Stimulated activated CD4-positive, alpha-beta T cell treated with anti-CD3 and anti-CD28 coated beads, TNF-alpha, amount 100 ng/mL, for 24 hours (primary cell): ENCODE results near the gene CEP95.

Experiments
- DNase-seq, 3 experiments: peaks; one replicate each; pipeline ENCODE4 v3.0.0-alpha.2; 2020; ENCODE audit warnings: low read depth in 3 of 3

Gene CEP95

DNA sequence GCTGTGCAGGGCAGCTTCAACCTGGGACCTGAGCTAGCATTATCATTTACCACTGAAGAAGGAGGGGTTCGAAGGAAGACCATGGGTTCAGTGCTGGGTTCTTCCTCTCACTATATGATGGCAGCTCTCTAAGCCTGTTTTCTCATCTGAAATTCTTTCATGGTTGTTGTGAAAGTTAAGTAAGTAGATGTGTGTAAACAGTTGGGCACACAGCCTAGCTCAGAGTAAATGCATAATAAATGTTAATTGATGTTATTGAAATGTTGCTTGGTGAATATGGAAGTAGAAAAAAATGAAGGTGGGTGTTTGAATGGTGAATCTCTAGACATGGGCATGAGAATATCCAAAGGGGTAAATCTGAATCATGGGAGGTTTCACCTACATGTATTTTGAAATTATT lies 9.1 kb downstream of the CEP95 start:
- no peak for DNase-seq

GRCh38 chr17:64519601-64520000 lies 12.8 kb downstream of the CEP95 start:
- DNase-seq: no peak

DNA sequence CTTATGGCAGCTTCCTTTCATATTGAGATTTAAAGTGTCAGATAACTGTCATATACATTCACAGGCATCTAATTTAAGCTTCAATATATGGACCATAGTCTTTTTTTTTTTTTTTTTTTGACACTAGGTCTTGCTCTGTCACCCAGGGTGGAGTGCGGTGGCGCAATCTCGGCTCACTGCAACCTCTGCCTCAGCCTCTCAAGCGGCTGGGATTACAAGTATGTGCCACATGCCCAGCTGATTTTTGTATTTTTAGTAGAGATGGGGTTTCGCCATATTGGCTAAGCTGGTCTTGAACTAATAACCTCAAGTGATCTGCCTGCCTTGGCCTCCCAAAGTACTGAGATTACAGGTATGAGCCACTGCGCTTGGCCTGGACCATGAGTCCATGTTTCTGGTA lies 13.6 kb downstream of the CEP95 start:
- DNase-seq: no peak

- DNase-seq: no peak
Observed at GRCh38 chr17:64527914-64528313, 21.1 kb downstream of the CEP95 start.

GRCh38 chr17:64529221-64529620 lies 22.4 kb downstream of the CEP95 start:
- DNase-seq: no peak

- no peak for DNase-seq
Observed at GRCh38 chr17:64531955-64532371, 25.2 kb downstream of the CEP95 start.

DNA sequence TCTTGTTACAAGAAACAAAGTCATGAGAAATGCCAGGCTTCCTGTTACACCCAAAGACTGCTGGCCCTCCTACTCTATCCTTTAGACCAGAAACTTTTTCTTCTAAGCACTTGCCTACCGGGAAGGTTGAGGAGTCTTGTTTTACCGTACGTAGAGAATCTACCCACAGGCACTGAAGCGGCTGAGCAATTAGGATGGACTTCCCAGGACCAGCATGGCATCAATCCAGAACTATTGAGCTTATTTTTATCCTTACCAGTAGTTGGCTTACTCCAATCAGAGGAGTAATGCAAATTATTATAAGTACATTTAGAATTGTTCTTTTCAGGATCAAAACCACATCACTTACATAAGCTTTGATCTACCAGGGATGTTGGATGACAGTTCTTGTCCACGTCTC lies 25.6 kb downstream of the CEP95 start:
- DNase-seq: no peak

DNA sequence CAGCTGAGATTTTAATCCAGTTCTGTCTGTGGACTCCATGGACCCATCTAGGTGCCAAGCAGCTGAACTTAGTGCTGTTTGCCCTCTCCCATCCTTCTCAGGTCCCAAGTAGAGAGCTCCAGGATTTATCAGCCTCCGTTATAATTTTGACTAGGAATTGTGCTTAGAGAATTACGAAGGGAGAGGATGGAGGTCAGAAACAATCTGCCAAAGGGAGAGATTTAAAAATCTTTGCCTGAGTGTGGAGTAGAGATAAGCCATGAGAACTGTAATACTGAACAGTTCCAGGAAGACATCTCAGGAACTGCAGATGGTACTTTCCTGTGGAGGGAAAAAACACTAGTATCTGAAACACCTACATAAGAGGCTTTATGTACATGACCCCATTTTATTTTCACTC lies 27.0 kb downstream of the CEP95 start:
- no peak for DNase-seq

DNA sequence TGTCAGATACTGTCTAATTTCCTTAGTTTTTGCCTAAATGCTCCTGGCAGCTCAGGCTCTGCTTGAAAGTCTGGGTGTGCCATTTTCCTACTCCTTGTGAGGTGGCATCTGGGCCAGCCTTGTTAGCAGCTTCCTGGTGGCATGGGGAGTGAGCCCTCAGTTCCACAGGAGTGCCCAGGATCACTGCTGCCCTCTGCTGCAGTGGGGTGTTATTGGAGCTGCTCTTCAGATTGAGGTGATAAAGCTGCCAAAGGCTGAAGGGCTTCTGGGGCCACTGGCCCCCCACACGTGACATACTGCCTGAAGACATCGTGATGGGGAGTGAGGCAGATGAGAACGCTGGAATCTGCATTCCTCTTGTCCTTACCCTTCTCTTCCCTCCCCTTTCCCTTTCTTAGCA lies 27.4 kb downstream of the CEP95 start:
- no peak for DNase-seq

GRCh38 chr17:64535357-64535756 lies 28.6 kb downstream of the CEP95 start:
- no peak for DNase-seq

- no peak for DNase-seq
Observed at GRCh38 chr17:64536913-64537312, 30.1 kb downstream of the CEP95 start.

DNA sequence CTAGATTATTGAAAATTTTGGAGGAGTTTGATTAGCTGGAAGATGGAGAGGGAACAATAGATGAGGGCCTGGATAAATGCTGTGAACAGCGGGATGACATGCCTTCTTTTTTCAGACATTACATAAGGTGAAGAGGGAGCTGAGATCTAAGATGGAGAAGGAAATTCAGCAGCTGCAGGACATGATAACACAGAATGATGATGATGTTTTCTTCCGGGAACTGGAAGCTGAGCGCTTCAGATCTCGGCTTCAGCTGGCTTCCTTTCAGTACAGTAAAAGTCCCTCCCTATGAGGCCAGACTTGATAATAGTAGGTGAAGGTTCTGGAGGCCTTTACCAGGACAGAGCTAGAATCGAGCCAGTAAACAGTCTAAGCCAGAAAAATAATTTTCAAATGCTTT lies 30.7 kb downstream of the CEP95 start:
- DNase-seq: no peak

- no peak for DNase-seq
Observed at GRCh38 chr17:64538508-64539130, 31.8 kb downstream of the CEP95 start.

DNA sequence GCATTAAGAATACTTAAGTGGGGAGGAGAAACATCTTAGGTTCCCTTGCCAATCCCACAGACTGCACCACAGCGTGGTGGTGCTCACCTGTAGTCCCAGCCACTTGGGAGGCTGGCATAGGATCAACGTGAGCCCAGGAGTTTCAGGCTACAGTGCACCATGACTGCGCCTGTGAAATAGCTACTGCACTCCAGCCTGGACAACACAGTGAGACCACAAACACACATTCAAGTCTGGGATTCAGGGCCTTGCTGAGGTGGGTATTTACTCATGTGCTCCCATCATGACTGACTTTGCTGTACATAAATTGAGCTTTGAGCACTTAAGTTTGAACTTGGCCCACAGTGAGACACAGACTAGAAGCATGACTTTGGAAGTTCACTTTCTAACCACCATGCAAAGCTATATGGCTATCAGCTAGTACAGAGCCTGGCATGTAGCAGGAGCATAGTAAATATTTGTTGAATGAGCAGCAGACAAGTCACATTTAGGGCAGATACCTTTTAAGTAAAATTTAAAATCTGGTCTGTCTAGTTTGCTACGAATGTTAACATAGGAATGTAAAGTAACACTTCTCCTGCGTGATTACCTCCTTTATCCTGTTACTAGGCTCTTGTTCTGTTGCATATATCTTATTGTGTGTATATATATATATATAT lies 33.5 kb downstream of the CEP95 start:
- DNase-seq: no peak

DNA sequence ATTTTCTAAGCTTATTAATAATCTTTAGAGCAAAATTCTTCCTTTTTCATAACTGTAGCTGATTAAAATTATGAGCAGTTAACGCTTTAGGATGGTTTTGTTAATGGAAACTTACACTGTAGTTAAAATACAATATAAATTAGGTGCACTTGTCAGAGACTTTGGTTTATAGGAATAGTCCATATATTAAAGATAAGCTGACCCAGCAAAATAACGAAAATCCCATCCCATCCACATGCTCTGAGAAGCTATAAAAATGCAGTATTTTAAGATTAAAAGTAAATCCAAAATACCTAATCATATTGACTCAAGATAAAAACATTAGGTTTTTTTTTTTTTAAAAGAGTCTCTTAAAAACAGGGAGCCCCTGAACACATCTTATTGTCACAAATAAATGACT lies 38.0 kb downstream of the CEP95 start:
- DNase-seq: no peak

DNA sequence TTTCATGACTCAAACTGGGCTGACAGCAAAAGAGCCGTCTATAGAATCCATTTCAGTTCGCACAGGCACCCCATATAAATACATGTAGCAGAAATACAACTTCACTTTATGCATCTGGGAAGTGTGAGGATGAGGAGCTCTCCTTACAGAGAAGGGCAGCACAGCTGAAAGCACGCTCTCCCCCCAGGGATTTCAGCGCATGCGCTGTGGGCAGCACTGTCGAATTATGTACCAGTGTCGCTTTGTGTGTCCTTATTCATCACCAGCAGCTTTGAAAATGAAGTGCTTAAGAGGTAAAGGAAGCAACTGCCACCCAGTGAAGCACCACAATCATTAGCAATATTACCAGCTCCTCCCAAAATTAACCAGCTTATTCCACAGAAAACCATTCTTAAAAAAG lies 39.9 kb downstream of the CEP95 start:
- DNase-seq: no peak

DNA sequence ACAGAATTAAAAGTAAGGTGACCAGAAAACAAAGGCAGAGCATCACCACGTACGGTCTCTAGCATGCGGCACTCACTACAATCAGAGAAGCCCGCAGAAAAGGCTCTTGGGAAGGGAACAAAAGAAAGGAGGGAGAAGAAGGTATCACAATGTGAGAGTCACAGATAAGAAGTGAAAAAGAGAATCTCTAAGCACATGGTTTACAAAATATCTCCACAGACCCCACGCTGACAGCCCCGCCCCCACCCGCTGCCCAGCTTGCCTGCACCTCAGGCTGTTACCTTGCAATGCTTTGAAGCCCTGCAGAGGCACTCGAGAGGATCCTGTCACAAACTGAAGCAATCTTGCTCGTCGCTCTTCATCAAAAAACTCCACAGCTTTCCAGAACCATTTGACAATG lies 40.5 kb downstream of the CEP95 start:
- no peak for DNase-seq

GRCh38 chr17:64551461-64551860 lies 44.7 kb downstream of the CEP95 start:
- no peak for DNase-seq

GRCh38 chr17:64554028-64554637 lies 47.4 kb downstream of the CEP95 start:
- DNase-seq: no peak

GRCh38 chr17:64555281-64555680 lies 48.5 kb downstream of the CEP95 start:
- DNase-seq: no peak

GRCh38 chr17:64564098-64564497 lies 57.3 kb downstream of the CEP95 start:
- DNase-seq: no peak

DNA sequence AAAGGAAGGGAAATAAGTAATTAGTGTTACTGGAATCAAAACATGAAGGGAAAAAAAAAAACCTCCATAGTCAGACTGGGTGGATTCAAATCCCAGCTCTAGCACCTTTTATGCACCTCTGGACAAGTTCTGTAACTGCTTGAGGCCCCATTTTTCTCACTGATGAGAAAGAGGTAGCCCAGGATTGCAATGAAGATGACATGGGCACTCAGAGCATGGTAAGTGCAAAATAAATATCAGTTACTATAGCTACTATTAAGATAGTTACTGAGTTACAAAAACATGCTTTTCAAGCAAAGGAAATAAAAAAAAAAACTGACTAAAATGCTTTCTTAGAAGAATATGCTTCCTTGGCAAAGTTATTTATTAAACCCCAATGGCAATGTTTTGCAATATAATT lies 58.8 kb downstream of the CEP95 start:
- no peak for DNase-seq

GRCh38 chr17:64571746-64572145 lies 65.0 kb downstream of the CEP95 start:
- no peak for DNase-seq
